Heart left ventricle (tissue), 13 donors: ENCODE results near the gene ASPA.

Experiments
- POLR2A ChIP-seq, 2 donors: fragments of 450-650 bp; IDR thresholded peaks; one replicate each; pipeline ENCODE4 v1.6.1; 2017; ENCODE audit warnings: antibody characterized with exemption in 2 of 2, mild to moderate bottlenecking in 2 of 2, moderate library complexity in 2 of 2
- TF ChIP-seq, protein P1 (sequence below), 12 donors: fragments of 200-600 bp; sonication (generic) in 4 of 12; IDR thresholded peaks; one replicate each; pipeline versions ENCODE4 v1.5.0 to v1.8.0; 2018 to 2022; ENCODE audit warnings: antibody characterized with exemption in 12 of 12, mild to moderate bottlenecking in 5 of 12
- donor health status: ischemic (EF 13 %, LVEDD 7.1; RV severe dilation, severe dysfunction).
- donor health status: DM: no; HTN: yes; CAD: no.
- donor health status: DM: no; HTN: no; CAD: no.
- donor health status: ischemic (EF 25% LVEDD 6.9; RV normal size, moderate dysfunction).
- donor health status: ischemic (EF 25% LVEDD 5.7; RV mildly dilated, moderate dysfunction).
- donor health status: ischemic (EF 35%, LVEDD 5.7; RV mildly dilated, moderate dysfunction).
- donor health status: nonischemic (EF 11% LVEDD 7.7; RV severe dilation, severe dysfunction).
- donor health status: DM: yes; HTN: yes; CAD: no.
- donor health status: PGD.
- donor health status: ischemic (EF 29% LVEDD 5.4; RV normal size, mild dysfunction).
- donor health status: nonischemic (EF 23%, LVEDD 6.1; RV moderate dilation, normal function).

DNA sequence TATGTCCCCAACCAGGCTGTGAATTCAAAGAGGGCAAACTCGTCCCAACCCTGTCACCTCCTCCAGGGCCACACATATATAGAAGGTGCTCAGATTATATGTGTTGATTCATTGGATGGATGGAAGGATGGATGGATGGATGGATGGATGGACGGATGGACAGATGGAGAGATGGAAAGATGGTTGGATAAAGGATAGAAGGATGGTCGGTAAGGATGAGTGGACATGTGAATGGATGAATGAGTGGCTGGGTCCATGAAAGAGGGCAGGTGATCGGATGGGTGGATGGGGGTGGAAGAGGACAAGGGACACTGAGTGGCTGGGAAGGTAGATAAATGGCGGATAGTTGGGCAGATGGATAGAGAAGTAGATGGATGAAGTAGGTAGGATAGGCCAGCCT is 51.7 kb downstream of the ASPA start:
- TF ChIP-seq, protein P1, sequence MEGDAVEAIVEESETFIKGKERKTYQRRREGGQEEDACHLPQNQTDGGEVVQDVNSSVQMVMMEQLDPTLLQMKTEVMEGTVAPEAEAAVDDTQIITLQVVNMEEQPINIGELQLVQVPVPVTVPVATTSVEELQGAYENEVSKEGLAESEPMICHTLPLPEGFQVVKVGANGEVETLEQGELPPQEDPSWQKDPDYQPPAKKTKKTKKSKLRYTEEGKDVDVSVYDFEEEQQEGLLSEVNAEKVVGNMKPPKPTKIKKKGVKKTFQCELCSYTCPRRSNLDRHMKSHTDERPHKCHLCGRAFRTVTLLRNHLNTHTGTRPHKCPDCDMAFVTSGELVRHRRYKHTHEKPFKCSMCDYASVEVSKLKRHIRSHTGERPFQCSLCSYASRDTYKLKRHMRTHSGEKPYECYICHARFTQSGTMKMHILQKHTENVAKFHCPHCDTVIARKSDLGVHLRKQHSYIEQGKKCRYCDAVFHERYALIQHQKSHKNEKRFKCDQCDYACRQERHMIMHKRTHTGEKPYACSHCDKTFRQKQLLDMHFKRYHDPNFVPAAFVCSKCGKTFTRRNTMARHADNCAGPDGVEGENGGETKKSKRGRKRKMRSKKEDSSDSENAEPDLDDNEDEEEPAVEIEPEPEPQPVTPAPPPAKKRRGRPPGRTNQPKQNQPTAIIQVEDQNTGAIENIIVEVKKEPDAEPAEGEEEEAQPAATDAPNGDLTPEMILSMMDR (IDR thresholded peaks at IDR 0.05): no peak
- TF ChIP-seq POLR2A (IDR thresholded peaks at IDR 0.05): no peak
